Measurements from ENCODE around the gene KCTD10.

The KCTD10 gene, protein sequence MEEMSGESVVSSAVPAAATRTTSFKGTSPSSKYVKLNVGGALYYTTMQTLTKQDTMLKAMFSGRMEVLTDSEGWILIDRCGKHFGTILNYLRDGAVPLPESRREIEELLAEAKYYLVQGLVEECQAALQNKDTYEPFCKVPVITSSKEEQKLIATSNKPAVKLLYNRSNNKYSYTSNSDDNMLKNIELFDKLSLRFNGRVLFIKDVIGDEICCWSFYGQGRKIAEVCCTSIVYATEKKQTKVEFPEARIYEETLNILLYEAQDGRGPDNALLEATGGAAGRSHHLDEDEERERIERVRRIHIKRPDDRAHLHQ

GRCh38 chr12:109477185-109477962 is at the start of gene KCTD10, which contains the start of gene UBE3B:
Gene KCTD10 (minus strand): TSS chr12:109477300. CDS start chr12:109477262, 38 bp downstream.
Gene UBE3B (plus strand): TSS chr12:109477634. CDS start chr12:109483552, 5,918 bp downstream.
- DNase-seq, result peak; percentile 84

DNA sequence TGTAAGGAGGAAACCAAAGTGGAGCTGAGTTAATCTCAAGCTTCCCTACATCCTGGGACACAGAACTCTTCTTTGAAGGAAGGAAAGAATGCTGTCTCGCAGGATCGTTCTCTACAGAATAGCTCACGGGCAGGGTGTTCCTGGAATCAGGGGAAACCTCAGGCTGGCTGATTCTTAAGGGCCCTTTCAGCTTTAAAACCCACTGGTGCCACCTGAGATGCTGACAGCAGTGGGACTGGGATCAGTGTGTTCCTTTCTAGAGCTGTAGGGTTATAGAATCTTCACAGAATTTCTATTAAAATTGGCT is 48.1 kb upstream of the KCTD10 start:
- DNase-seq, result no peak

- no peak for DNase-seq
Measured at GRCh38 chr12:109524466-109525278, 47.6 kb upstream of the KCTD10 start.

DNA sequence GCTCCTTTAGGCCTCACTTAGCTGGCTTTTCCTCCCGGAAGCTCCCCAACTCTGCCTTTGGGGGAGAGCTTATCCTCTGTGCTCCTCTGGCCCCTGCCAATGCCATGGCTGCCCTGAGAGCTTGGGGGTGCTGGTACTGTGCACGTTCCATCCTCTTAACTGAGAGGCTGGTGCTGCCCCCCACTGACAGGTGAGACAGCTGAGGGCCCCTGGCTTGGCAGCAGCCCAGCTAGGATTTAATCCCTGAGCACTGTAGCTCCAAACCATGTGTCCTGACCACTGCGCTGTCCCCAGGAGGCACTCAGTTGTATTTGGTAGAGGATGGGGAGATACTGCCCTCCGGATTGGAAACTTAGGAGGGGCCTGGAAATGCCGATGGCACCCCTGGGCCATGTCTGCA is 46.4 kb upstream of the KCTD10 start:
- DNase-seq, result no peak

GRCh38 chr12:109523071-109523470 is 46.0 kb upstream of the KCTD10 start:
- DNase-seq, result no peak

DNA sequence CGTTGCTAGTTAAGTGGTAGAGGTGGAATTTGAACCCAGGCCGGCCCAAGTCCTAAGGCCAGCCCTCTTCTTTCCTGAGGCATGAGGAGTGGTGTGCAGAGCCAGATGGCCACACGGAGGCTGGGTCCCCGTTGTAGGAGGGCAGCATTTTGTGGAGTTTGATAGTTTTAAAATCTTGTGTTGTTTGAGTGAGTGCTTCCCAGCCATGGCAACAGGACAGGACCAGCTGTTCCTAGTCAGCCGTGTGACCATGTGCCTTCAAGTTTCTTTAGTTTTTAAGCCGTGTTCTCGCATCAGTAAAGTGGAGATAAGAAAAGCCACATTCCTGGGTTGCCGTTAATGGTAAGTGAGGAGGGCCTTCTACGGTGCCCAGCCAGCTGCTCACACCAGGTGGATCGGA is 44.7 kb upstream of the KCTD10 start:
- no peak for DNase-seq

GRCh38 chr12:109519787-109520186 is 42.7 kb upstream of the KCTD10 start:
- DNase-seq, result no peak

GRCh38 chr12:109518820-109519665 is 41.9 kb upstream of the KCTD10 start:
- DNase-seq, result peak; percentile 50

DNA sequence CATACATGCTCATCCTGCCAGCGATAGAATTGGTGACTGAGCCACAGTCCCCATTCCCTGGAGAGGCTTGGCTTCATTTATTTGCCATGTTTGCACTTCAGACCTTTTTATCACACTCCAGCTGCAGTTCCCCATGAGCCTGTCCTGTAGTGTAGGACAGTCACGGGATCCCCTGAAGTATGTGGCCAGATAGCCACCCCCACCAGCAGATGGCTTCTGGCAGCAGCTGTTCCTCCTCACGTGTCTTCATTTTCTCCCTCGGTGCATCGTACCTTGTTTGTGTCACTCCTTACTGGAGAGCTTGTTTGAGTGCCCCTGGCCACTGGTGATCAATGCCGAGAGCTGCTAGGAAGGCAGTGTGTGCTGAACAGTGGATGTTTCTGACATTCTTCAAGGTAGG is 40.5 kb upstream of the KCTD10 start:
- no peak for DNase-seq

DNA sequence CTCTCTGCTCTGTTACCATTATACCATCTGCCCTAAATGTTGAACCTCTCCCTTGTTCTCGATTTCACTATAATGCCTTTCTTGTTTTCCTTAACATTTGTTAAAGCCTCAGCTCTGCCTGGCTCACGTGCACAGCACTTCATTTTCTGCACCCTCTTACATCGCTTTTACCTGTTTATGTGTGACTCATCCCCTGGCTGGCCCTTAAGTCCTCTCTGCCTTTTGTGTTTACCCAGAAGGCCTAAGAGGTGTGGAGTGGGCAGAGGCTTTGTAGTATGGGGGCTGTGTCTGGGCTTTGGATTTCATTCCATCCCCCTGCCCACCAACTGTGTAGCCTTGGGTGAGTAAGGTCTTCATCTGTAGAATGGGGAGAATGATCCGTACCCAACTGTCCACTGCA is 36.9 kb upstream of the KCTD10 start:
- no peak for DNase-seq

DNA sequence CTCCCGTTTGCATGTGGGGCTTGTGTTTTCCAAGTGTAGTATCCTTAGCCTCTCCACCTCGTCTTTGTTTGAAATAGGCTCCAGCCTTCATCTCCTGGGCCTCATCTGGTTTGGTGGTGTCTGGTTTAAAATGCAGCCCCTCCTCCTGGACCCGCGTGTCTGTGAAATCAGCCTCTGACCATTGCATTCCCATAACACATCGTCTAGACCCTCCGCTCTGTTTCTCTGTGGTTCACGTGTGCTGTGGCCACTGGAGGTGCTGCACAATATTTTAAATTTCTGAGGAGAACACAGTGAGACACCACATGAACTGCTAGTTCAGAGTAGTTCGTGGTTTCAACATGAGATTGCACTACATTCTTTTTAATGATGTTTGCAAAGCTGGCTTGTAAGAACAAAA is 36.0 kb upstream of the KCTD10 start:
- no peak for DNase-seq

DNA sequence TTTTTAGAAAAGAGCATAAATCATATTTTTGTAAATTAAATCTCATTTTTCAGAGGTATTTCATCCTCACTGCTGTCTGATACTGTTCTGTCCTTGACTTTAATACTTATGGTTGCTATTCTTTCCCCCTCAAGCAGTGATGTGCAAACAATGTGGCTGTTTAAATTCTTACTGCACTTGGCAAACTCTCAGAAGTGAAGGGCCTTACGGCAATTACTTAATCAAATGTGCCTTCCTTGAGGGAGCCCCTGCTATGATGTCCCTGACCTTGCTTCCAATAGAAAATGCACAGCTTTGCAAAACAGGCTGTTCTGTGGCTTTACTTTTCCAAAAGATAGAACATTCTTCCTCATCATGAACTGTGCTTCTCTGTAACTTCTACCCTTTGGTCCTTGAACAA is 35.5 kb upstream of the KCTD10 start:
- DNase-seq, result no peak

- DNase-seq, result no peak
Measured at GRCh38 chr12:109510196-109510595, 33.1 kb upstream of the KCTD10 start.

DNA sequence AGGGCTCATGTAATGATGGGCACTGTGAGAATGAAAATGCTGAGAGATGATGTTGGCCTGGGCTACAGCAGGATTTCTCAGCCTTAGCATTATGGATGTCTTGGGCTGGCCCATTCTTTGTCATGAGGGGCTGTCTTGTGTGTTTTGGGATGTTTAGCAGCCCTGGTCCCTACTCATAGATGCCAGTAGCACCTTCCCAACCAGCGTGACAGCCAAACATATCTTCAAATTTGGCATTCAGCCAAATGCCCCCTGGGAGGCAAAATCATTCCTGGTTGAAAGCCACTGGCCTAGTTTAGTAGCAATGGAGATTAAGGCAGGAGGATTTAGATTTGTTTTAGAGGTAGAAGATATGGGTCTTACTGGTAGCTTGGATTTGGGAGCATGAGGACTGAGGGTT is 27.0 kb upstream of the KCTD10 start:
- no peak for DNase-seq

DNA sequence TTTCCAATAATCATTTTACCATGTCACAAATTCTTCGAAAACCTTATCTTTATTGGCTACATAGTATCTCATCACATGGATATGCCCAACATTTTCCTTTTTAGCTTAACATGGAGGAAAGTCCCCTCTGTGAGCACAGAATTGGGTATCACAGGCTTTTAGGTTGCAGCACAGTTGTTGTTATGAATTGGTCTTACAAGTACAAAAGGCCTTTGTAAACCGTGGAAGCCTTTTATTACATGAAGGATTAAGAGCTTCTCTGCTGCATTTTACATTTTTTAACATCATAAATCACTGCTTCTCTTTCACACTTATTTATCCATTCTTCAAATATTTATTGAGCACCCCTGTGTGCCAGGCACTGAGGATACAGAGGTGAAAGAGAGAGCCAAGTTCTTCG is 26.5 kb upstream of the KCTD10 start:
- DNase-seq, result no peak

DNA sequence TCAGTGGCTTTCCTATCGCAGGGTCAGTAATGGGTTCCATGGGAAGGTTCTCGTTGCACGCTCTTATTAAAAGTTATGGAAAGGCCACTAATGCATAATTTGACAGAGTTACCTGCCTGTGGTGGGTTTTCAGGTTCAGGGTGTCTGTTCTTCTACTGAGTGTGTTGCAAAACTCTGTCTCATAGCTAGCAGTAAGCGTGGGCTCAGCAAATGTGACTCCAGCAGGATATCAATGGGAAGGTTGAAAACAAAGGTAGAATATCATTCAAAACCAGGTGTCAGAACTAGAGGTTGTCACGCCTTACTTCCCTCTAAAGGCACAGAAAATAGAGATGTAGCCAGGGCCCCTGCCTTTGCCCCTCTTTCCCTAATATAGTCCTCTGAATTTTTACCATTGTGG is 25.2 kb upstream of the KCTD10 start:
- DNase-seq, result no peak

DNA sequence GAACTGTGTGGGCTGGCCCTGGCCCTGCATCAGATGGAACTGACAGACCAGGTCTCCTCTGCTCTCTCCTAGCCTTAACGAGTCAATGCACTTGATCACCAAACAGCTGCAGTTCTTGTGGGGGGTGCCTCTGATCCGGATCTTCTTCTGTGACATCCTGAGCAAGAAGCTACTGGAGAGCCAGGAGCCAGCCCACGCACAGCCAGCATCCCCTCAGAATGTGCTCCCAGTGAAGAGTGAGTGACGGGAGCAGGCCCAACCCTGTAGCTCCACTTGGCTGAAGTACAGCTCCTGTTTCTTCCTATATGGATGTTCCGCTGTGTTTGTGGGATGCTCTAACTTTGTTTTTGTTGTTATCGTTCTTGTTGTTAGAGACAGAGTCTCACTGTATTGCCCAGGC is 24.2 kb upstream of the KCTD10 start:
- DNase-seq, result no peak

DNA sequence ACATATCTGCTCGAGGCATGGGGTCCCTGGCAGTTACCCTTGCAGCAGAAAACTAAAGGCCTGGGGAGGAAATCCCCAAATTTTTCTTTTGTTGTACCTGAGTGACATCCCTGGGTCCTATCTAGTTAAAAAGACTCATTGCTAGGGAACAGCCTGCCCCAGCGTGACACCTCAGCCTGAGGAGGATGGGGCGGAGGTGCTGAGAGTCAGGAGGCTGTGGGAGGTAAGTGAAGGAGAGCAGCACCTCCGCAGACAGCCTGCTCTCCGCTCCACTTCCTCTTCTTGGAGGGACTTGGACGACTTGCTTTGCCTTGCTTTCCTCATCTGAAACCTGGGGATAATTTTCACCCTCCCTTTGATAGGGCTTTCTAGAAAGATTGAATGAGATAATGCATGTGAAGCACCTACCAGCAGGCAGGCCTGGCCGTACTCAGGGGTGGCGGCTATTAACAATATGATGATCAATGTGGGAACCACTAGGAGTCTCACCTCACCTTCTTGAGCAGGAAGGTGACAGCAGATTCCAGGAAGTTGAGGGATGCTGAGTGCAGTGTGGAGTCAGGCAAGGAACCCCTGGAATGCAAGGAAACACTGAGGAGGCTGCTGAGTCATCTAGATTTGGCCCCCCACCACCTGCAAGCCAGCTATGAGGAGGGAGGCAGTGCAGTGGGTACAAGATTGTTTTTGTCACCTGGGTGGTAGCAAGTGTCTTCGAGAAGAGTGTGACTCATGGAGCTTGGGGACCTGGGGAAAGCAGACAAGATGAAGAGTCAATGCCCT is 23.5 kb upstream of the KCTD10 start:
- DNase-seq, result no peak

GRCh38 chr12:109497675-109498074 is 20.6 kb upstream of the KCTD10 start:
- DNase-seq, result no peak

GRCh38 chr12:109496306-109496705 is 19.2 kb upstream of the KCTD10 start:
- DNase-seq, result no peak

DNA sequence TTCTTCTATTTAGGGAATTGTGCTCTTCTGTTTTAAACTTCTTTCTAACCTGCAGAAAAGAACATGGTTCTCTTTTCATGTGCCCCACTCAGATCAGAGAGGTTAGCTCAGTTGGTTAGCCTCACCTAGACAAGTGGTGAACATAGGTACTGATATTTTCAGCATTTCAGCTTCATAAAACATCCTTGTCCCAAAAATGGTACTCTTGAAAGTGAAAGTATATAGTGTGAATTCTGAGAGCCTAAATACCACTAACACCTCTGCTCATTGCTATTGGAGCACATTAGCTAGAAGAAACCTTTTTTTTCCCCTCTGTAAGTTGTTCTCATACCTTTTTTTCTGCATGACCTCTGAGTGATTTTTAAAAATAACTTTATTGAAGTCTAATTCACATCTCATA is 17.9 kb upstream of the KCTD10 start:
- DNase-seq, result no peak

DNA sequence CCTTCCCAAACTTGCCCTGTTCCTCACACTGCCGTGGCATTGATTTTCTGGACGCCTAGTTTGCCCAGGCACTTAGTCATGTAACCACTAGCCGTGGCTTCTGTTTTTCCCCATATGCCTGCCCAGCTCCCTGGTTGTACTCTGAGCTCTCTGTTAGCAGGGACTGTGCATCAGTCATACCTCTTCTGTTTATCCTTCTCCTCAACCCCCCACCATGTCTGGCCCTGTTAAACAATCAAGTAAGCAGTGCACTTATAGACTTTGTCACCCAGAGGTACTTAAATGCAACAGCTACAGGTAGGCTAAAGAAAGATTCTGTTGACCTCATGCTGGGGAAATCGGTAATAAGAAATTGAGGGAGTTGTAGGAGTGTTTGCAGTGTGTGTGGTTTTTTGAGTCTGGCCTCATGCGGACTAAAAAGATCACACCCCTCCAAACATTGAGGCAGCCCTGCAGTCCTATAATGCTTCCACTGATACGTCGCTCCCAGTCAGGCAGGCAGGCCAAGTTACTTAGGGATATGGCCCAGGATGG is 17.3 kb upstream of the KCTD10 start:
- DNase-seq, result no peak

Measured in amniotic stem cell (primary cell).